NK-92 (cell line): ENCODE measurements around the gene KRTAP12-3.
"Not testable (repeated sequence)": the region's sequence is repeated elsewhere in the genome, so short reads cannot be mapped to it uniquely, and the experiment has no call there.

Experiments
- DNase-seq: peaks from one replicate; lab custom pipeline; 2025; ENCODE audit not compliant: unreplicated experiment; lab: John Stamatoyannopoulos, UW

Gene KRTAP12-3

GRCh38 chr21:44682580-44683151, 24.9 kb downstream of the KRTAP12-3 start:
- no peak for DNase-seq

- DNase-seq, result no peak
These were observed 26.3 kb downstream of the KRTAP12-3 start for GRCh38 chr21:44684077-44684476.

GRCh38 chr21:44684483-44684882, 26.8 kb downstream of the KRTAP12-3 start:
- DNase-seq, result no peak

- not testable (repeated sequence) for DNase-seq
These were observed 27.3 kb downstream of the KRTAP12-3 start for GRCh38 chr21:44685050-44685449.

- DNase-seq, result no peak
These were observed 28.5 kb downstream of the KRTAP12-3 start for GRCh38 chr21:44686000-44686781.

GRCh38 chr21:44686843-44687561, 29.3 kb downstream of the KRTAP12-3 start:
- no peak for DNase-seq

GRCh38 chr21:44687671-44688070, 29.9 kb downstream of the KRTAP12-3 start:
- no peak for DNase-seq

GRCh38 chr21:44689740-44690139, 32.0 kb downstream of the KRTAP12-3 start:
- DNase-seq, result not testable (repeated sequence)

- no peak for DNase-seq
These were observed 34.0 kb downstream of the KRTAP12-3 start for GRCh38 chr21:44691686-44692085.

GRCh38 chr21:44692798-44693512, 35.2 kb downstream of the KRTAP12-3 start:
- DNase-seq, result no peak

- no peak for DNase-seq
These were observed 37.0 kb downstream of the KRTAP12-3 start for GRCh38 chr21:44694776-44695175.

GRCh38 chr21:44695184-44695583, 37.5 kb downstream of the KRTAP12-3 start:
- DNase-seq, result no peak

GRCh38 chr21:44695641-44696040, 37.9 kb downstream of the KRTAP12-3 start:
- no peak for DNase-seq

GRCh38 chr21:44696572-44696971, 38.8 kb downstream of the KRTAP12-3 start:
- no peak for DNase-seq

- DNase-seq, result not testable (repeated sequence)
These were observed 39.6 kb downstream of the KRTAP12-3 start, which contains the start of gene KRTAP10-12 for GRCh38 chr21:44697172-44697810. Gene KRTAP10-12, plus strand, starts transcription at chr21:44697172. Its CDS starts 30 bp downstream, at chr21:44697202.

GRCh38 chr21:44697811-44698734, 40.3 kb downstream of the KRTAP12-3 start:
- no peak for DNase-seq

GRCh38 chr21:44699502-44700001, 41.8 kb downstream of the KRTAP12-3 start:
- no peak for DNase-seq

- no peak for DNase-seq
These were observed 42.6 kb downstream of the KRTAP12-3 start for GRCh38 chr21:44700101-44701022.
